Muscle layer of colon (tissue), 2 donors: Measurements from ENCODE around the gene CTRL.
A peak's percentile ranks its signal among the peaks of the same experiment; 100 is the strongest.

Experiments used
- H3K27ac ChIP-seq: one replicate; pipeline ENCODE4 v1.7.0; 2013; ENCODE audit warnings: low read depth, mild to moderate bottlenecking, low read length, moderate library complexity
- H3K27me3 ChIP-seq, 2 donors: one replicate each; pipeline ENCODE4 v1.7.0; 2013; ENCODE audit warnings: low read length in 2 of 2, mild to moderate bottlenecking in 2 of 2; ENCODE audit not compliant: insufficient read depth in 2 of 2, control insufficient read depth in 1 of 2
- H3K36me3 ChIP-seq: one replicate; pipeline ENCODE4 v1.7.0; 2013; ENCODE audit warnings: mild to moderate bottlenecking, low read length; ENCODE audit not compliant: insufficient read depth
- H3K4me1 ChIP-seq: one replicate; pipeline ENCODE4 v1.7.0; 2013; ENCODE audit warnings: mild to moderate bottlenecking, low read length; ENCODE audit not compliant: insufficient read depth
- H3K4me3 ChIP-seq, 2 donors: one replicate each; pipeline ENCODE4 v1.7.0; 2013; ENCODE audit warnings: low read length in 2 of 2, low read depth in 1 of 2, mild to moderate bottlenecking in 1 of 2, moderate library complexity in 1 of 2
- H3K9ac ChIP-seq: one replicate; pipeline ENCODE4 v1.7.0; 2013; ENCODE audit warnings: low read length
- H3K9me3 ChIP-seq: one replicate; pipeline ENCODE4 v1.7.0; 2013; ENCODE audit warnings: mild to moderate bottlenecking, low read length
- donor health status: abdominal sarcoma.
- donor health status: Adenocarcinoma of cecum.

Gene CTRL

GRCh38 chr16:67936880-67937605 lies 5.4 kb upstream of the CTRL start:
- peak overlapping the region; percentile 98 for H3K27ac ChIP-seq
- no peaks in the 10 kb centered on the region for H3K9me3 ChIP-seq
- peaks cover 21% of the 10 kb centered on the region for H3K4me1 ChIP-seq
- H3K9ac ChIP-seq = peak overlapping the region; percentile 92
- peaks cover 17% of the 10 kb centered on the region for H3K36me3 ChIP-seq
- H3K4me3 ChIP-seq = peak overlapping the region; percentile 67 to 93
- no peaks in the 10 kb centered on the region for H3K27me3 ChIP-seq

GRCh38 chr16:67936124-67936879 lies 4.6 kb upstream of the CTRL start, which contains the start of gene PSMB10:
PSMB10 (minus strand) TSS chr16:67936850; CDS start chr16:67936749, 101 bp downstream.
- Histone ChIP-seq H3K9ac (peak within 1 kb of the TSS; percentile 92), H3K4me3 (peak within 1 kb of the TSS; percentile 67 to 93), H3K27me3 (no peaks in the 10 kb centered on the region), H3K27ac (peak within 1 kb of the TSS; percentile 98), H3K9me3 (no peaks in the 10 kb centered on the region), H3K4me1 (peaks cover 21% of the 10 kb centered on the region), H3K36me3 (peaks cover 17% of the 10 kb centered on the region)

- peaks cover 21% of the 10 kb centered on the region for H3K4me1 ChIP-seq
Measured at GRCh38 chr16:67935402-67936123, 3.9 kb upstream of the CTRL start.

GRCh38 chr16:67935101-67935401 lies 3.4 kb upstream of the CTRL start:
- peak overlapping the region; percentile 66 for H3K9ac ChIP-seq
- no peaks in the 10 kb centered on the region for H3K9me3 ChIP-seq
- H3K4me3 ChIP-seq = peak overlapping the region; percentile 67 to 93
- peaks cover 13% of the 10 kb centered on the region for H3K36me3 ChIP-seq
- H3K27ac ChIP-seq = peak overlapping the region; percentile 98
- no peaks in the 10 kb centered on the region for H3K27me3 ChIP-seq
- H3K4me1 ChIP-seq = peaks cover 21% of the 10 kb centered on the region

More at GRCh38 chr16:67935402-67936123, 3.9 kb upstream of the CTRL start:
- Histone ChIP-seq H3K9me3 (no peaks in the 10 kb centered on the region), H3K4me3 (peak overlapping the region; percentile 67 to 93), H3K27ac (peak overlapping the region; percentile 98), H3K9ac (peak overlapping the region; percentile 92), H3K36me3 (peaks cover 17% of the 10 kb centered on the region), H3K27me3 (no peaks in the 10 kb centered on the region)

- Histone ChIP-seq H3K36me3 (peaks cover 7% of the 10 kb centered on the region), H3K4me3 (peak overlapping the region; percentile 67 to 93), H3K27ac (peak overlapping the region; percentile 98), H3K27me3 (no peaks in the 10 kb centered on the region), H3K9ac (peak overlapping the region; percentile 66), H3K4me1 (peaks cover 21% of the 10 kb centered on the region), H3K9me3 (no peaks in the 10 kb centered on the region)
Measured at GRCh38 chr16:67934306-67935100, 2.8 kb upstream of the CTRL start.

- Histone ChIP-seq H3K4me1 (peaks cover 21% of the 10 kb centered on the region), H3K4me3 (no peak overlapping the region), H3K9me3 (no peaks in the 10 kb centered on the region), H3K36me3 (peaks cover 7% of the 10 kb centered on the region), H3K9ac (no peak overlapping the region), H3K27me3 (no peaks in the 10 kb centered on the region), H3K27ac (no peak overlapping the region)
Measured at GRCh38 chr16:67933805-67934204, 2.1 kb upstream of the CTRL start.

GRCh38 chr16:67932462-67932840 lies 789 bp upstream of the CTRL start:
- Histone ChIP-seq H3K27me3 (no peaks in the 10 kb centered on the region), H3K9me3 (no peaks in the 10 kb centered on the region), H3K36me3 (peaks cover 20% of the 10 kb centered on the region)

GRCh38 chr16:67930678-67931211 lies 917 bp downstream of the CTRL start:
- no peak overlapping the region for H3K4me3 ChIP-seq
- no peaks in the 10 kb centered on the region for H3K27me3 ChIP-seq
- no peak overlapping the region for H3K9ac ChIP-seq
- no peak overlapping the region for H3K27ac ChIP-seq
- H3K36me3 ChIP-seq = peaks cover 27% of the 10 kb centered on the region
- no peaks in the 10 kb centered on the region for H3K9me3 ChIP-seq
- H3K4me1 ChIP-seq = peaks cover 13% of the 10 kb centered on the region

More at GRCh38 chr16:67932462-67932840, 789 bp upstream of the CTRL start:
- peaks cover 20% of the 10 kb centered on the region for H3K4me1 ChIP-seq
- H3K4me3 ChIP-seq = no peak overlapping the region
- H3K9ac ChIP-seq = no peak overlapping the region
- no peak overlapping the region for H3K27ac ChIP-seq

- Histone ChIP-seq H3K27me3 (no peaks in the 10 kb centered on the region), H3K9ac (no peak overlapping the region), H3K27ac (no peak overlapping the region), H3K4me3 (no peak overlapping the region), H3K9me3 (no peaks in the 10 kb centered on the region), H3K36me3 (peaks cover 27% of the 10 kb centered on the region), H3K4me1 (peaks cover 10% of the 10 kb centered on the region)
Measured at GRCh38 chr16:67930191-67930590, 1.5 kb downstream of the CTRL start.

- Histone ChIP-seq H3K9ac (no peak overlapping the region), H3K4me3 (no peak overlapping the region), H3K27ac (no peak overlapping the region), H3K4me1 (no peaks in the 10 kb centered on the region), H3K27me3 (no peaks in the 10 kb centered on the region), H3K36me3 (peaks cover 27% of the 10 kb centered on the region), H3K9me3 (no peaks in the 10 kb centered on the region)
Measured at GRCh38 chr16:67928561-67929364, 2.9 kb downstream of the CTRL start.
